Esophagus squamous epithelium (tissue), 5 donors: ENCODE measurements around the gene FBXL17. TPM values are rescaled to one million over a fixed set of nuclear protein-coding genes. Genes with fewer than 3 reads are reported as not detected.

Experiments used
- DNase-seq: peaks from one replicate; lab custom pipeline; 2025; lab: John Stamatoyannopoulos, UW
- H3K27ac ChIP-seq, 4 donors: fragments of 200-600 bp; sonication (generic); one replicate each; pipeline ENCODE4 v1.5.1; 2016 to 2019; ENCODE audit warnings: mild to moderate bottlenecking in 1 of 4
- H3K27me3 ChIP-seq, 4 donors: fragments of 200-600 bp; sonication (generic); 1 replicate in 3 of 4; 2 replicates in 1 of 4; pipeline versions ENCODE4 v1.5.1 to v1.6.0; 2017 to 2021; ENCODE audit warnings: antibody characterized with exemption in 1 of 4
- H3K36me3 ChIP-seq, 3 donors: fragments of 200-600 bp; sonication (generic); one replicate each; pipeline ENCODE4 v1.5.1; 2016 to 2019
- H3K4me1 ChIP-seq, 3 donors: fragments of 200-600 bp; sonication (generic); one replicate each; pipeline ENCODE4 v1.5.1; 2017 to 2019
- H3K4me3 ChIP-seq, 4 donors: fragments of 200-600 bp; sonication (generic); 1 replicate in 3 of 4; 2 replicates in 1 of 4; pipeline ENCODE4 v1.5.1; 2016 to 2019; ENCODE audit warnings: mild to moderate bottlenecking in 2 of 4, moderate library complexity in 1 of 4
- H3K9me3 ChIP-seq, 3 donors: fragments of 200-600 bp; sonication (generic); one replicate each; pipeline ENCODE4 v1.5.1; 2016 to 2019
- CTCF ChIP-seq, 6 experiments: fragments of 450-650 bp in 4 of 6; fragments of 200-600 bp in 2 of 6; sonication (generic) in 2 of 6; IDR thresholded peaks; one replicate each; pipeline ENCODE4 v1.5.1; 2016 to 2019; ENCODE audit warnings: antibody characterized with exemption in 6 of 6, mild to moderate bottlenecking in 4 of 6, moderate library complexity in 4 of 6
- POLR2A ChIP-seq, 4 donors: fragments of 450-650 bp; IDR thresholded peaks; one replicate each; pipeline ENCODE4 v1.6.1; 2017; ENCODE audit warnings: antibody characterized with exemption in 4 of 4, mild to moderate bottlenecking in 4 of 4, moderate library complexity in 3 of 4
- WGBS, 2 donors: methylation state at CpG; one replicate each; pipeline ENCODE4 v1.1.5; 2018; 5-methylcytosine and 5-hydroxymethylcytosine counted together
- intact Hi-C: fragments of 100-400 bp; cut with DNase I; formaldehyde crosslinking; loops from one replicate; pipeline ENCODE4 v1.15.0; 2022
- total RNA-seq, 4 donors: library from RNA; depleted of rRNA; stranded (reverse); fragments of >200 nt; gene quantifications; one replicate each; pipeline ENCODE4 v1.1.0, GENCODE V29; 2016
- donor health status: DM: yes; HTN: yes; CAD: no.

Gene FBXL17
- total RNA-seq, 4 donors from 2014 or later = 11.8 to 23.5 (median 13.8) TPM

- no peak for DNase-seq
These were observed 142.7 kb downstream of the FBXL17 start for GRCh38 chr5:108238936-108239887.

GRCh38 chr5:108238461-108238860 lies 143.4 kb downstream of the FBXL17 start:
- Histone ChIP-seq H3K4me3 (no peak overlapping the region), H3K27me3 (no peaks in the 10 kb centered on the region), H3K27ac (no peak overlapping the region), H3K9me3 (no peaks in the 10 kb centered on the region), H3K4me1 (no peaks in the 10 kb centered on the region), H3K36me3 (no peaks in the 10 kb centered on the region)
- 79 to 88% methylated on average over 4 of the region's 4 CpGs for WGBS, 2 donors
- no peak for DNase-seq
- TF ChIP-seq POLR2A (IDR thresholded peaks at IDR 0.05) (no peak), CTCF (IDR thresholded peaks at IDR 0.05) (no peak)
- intact Hi-C loops = no loop called here

More at GRCh38 chr5:108238936-108239887, 142.7 kb downstream of the FBXL17 start:
- intact Hi-C loops = no loop called here
- Histone ChIP-seq H3K9me3 (no peaks in the 10 kb centered on the region), H3K36me3 (no peaks in the 10 kb centered on the region), H3K4me3 (no peak overlapping the region), H3K27ac (no peak overlapping the region), H3K4me1 (no peaks in the 10 kb centered on the region), H3K27me3 (no peaks in the 10 kb centered on the region)
- no peak for TF ChIP-seq CTCF (IDR thresholded peaks at IDR 0.05)
- 80 to 86% methylated on average over 8 to 9 of the region's 10 CpGs for WGBS, 2 donors

- no peaks in the 10 kb centered on the region for H3K9me3 ChIP-seq
- H3K4me3 ChIP-seq = no peak overlapping the region
- no peaks in the 10 kb centered on the region for H3K4me1 ChIP-seq
- no peaks in the 10 kb centered on the region for H3K36me3 ChIP-seq
- DNase-seq = no peak
- no peak for TF ChIP-seq CTCF (IDR thresholded peaks at IDR 0.05)
- no peak for TF ChIP-seq POLR2A (IDR thresholded peaks at IDR 0.05)
- intact Hi-C loops = no loop called here
- no peak overlapping the region for H3K27ac ChIP-seq
- WGBS, 2 donors = 56 to 61% methylated on average over 3 of the region's 3 CpGs
- H3K27me3 ChIP-seq = no peaks in the 10 kb centered on the region
These were observed 148.2 kb downstream of the FBXL17 start for GRCh38 chr5:108233617-108234155.

GRCh38 chr5:108232805-108233204 lies 149.1 kb downstream of the FBXL17 start:
- no peak for DNase-seq

More at GRCh38 chr5:108232805-108233204, 149.1 kb downstream of the FBXL17 start:
- Histone ChIP-seq H3K4me1 (no peaks in the 10 kb centered on the region), H3K27me3 (no peaks in the 10 kb centered on the region), H3K27ac (no peak overlapping the region), H3K9me3 (no peaks in the 10 kb centered on the region), H3K4me3 (no peak overlapping the region), H3K36me3 (no peaks in the 10 kb centered on the region)
- TF ChIP-seq CTCF (IDR thresholded peaks at IDR 0.05) = no peak
- TF ChIP-seq POLR2A (IDR thresholded peaks at IDR 0.05) = no peak
- intact Hi-C loops = no loop called here
